HTERT RPE-1 (cell line): Measurements from ENCODE around the gene WDR53.
"Not testable (repeated sequence)": the region's sequence is repeated elsewhere in the genome, so short reads cannot be mapped to it uniquely, and the experiment has no call there.

Source experiments
- in situ Hi-C: fragments of 300-500 bp; cut with MboI; formaldehyde crosslinking; loops from 4 replicates; pipeline ENCODE4 v1.14.3; 2020; ENCODE audit warnings: low sequenced_read_pairs

Gene WDR53

GRCh38 chr3:196559826-196560225, 8.5 kb downstream of the WDR53 start:
- in situ Hi-C loops, result no loop called here

GRCh38 chr3:196558476-196558875, 9.9 kb downstream of the WDR53 start:
- in situ Hi-C loops, result no loop called here

GRCh38 chr3:196557236-196557635, 11.1 kb downstream of the WDR53 start:
- in situ Hi-C loops, result no loop called here

- in situ Hi-C loops, result no loop called here
Measured at GRCh38 chr3:196555295-196555694, 13.1 kb downstream of the WDR53 start.

- in situ Hi-C loops, result no loop called here
Measured at GRCh38 chr3:196554205-196554604, 14.1 kb downstream of the WDR53 start.

GRCh38 chr3:196553551-196553950, 14.8 kb downstream of the WDR53 start:
- in situ Hi-C loops, result no loop called here

- in situ Hi-C loops, result no loop called here
Measured at GRCh38 chr3:196552253-196552652, 16.1 kb downstream of the WDR53 start.

GRCh38 chr3:196550172-196550571, 18.2 kb downstream of the WDR53 start:
- in situ Hi-C loops, result not testable (repeated sequence)

GRCh38 chr3:196549312-196549711, 19.0 kb downstream of the WDR53 start:
- in situ Hi-C loops, result not testable (repeated sequence)

- in situ Hi-C loops, result no loop called here
Measured at GRCh38 chr3:196547067-196547466, 21.3 kb downstream of the WDR53 start.

GRCh38 chr3:196546537-196546936, 21.8 kb downstream of the WDR53 start:
- in situ Hi-C loops, result no loop called here

- in situ Hi-C loops, result no loop called here
Measured at GRCh38 chr3:196544491-196544992, 23.8 kb downstream of the WDR53 start.

GRCh38 chr3:196541684-196542445, 26.5 kb downstream of the WDR53 start:
- in situ Hi-C loops, result no loop called here

- in situ Hi-C loops, result no loop called here
Measured at GRCh38 chr3:196537319-196537984, 30.9 kb downstream of the WDR53 start.

GRCh38 chr3:196533260-196533681, 35.1 kb downstream of the WDR53 start:
- in situ Hi-C loops, result no loop called here

GRCh38 chr3:196531418-196531817, 36.9 kb downstream of the WDR53 start:
- in situ Hi-C loops, result no loop called here

GRCh38 chr3:196528639-196529233, 39.6 kb downstream of the WDR53 start:
- in situ Hi-C loops, result no loop called here

GRCh38 chr3:196525141-196525540, 43.2 kb downstream of the WDR53 start:
- in situ Hi-C loops, result no loop called here

GRCh38 chr3:196524527-196524926, 43.8 kb downstream of the WDR53 start:
- in situ Hi-C loops, result loop anchor here (25.0 kb wide), 1 partner anchor 262 kb away; no protein-coding TSS in a partner anchor

GRCh38 chr3:196523841-196524240, 44.5 kb downstream of the WDR53 start:
- in situ Hi-C loops, result loop anchor here (25.0 kb wide), 1 partner anchor 262 kb away; no protein-coding TSS in a partner anchor

- in situ Hi-C loops, result loop anchor here (25.0 kb wide), 1 partner anchor 259 kb away; no protein-coding TSS in a partner anchor
Measured at GRCh38 chr3:196521291-196521690, 47.1 kb downstream of the WDR53 start.

GRCh38 chr3:196519718-196520082, 48.7 kb downstream of the WDR53 start:
- in situ Hi-C loops, result loop anchor here (25.0 kb wide), 1 partner anchor 257 kb away; no protein-coding TSS in a partner anchor
